Esophagus squamous epithelium (tissue), 5 donors: ENCODE results near the gene GRK5. TPM values are rescaled to one million over a fixed set of nuclear protein-coding genes. Genes with fewer than 3 reads are reported as not detected.

Source experiments
- DNase-seq: peaks from one replicate; lab custom pipeline; 2025; lab: John Stamatoyannopoulos, UW
- H3K27ac ChIP-seq, 4 donors: fragments of 200-600 bp; sonication (generic); one replicate each; pipeline ENCODE4 v1.5.1; 2016 to 2019; ENCODE audit warnings: mild to moderate bottlenecking in 1 of 4
- H3K27me3 ChIP-seq, 4 donors: fragments of 200-600 bp; sonication (generic); 1 replicate in 3 of 4; 2 replicates in 1 of 4; pipeline versions ENCODE4 v1.5.1 to v1.6.0; 2017 to 2021; ENCODE audit warnings: antibody characterized with exemption in 1 of 4
- H3K36me3 ChIP-seq, 3 donors: fragments of 200-600 bp; sonication (generic); one replicate each; pipeline ENCODE4 v1.5.1; 2016 to 2019
- H3K4me1 ChIP-seq, 3 donors: fragments of 200-600 bp; sonication (generic); one replicate each; pipeline ENCODE4 v1.5.1; 2017 to 2019
- H3K4me3 ChIP-seq, 4 donors: fragments of 200-600 bp; sonication (generic); 1 replicate in 3 of 4; 2 replicates in 1 of 4; pipeline ENCODE4 v1.5.1; 2016 to 2019; ENCODE audit warnings: mild to moderate bottlenecking in 2 of 4, moderate library complexity in 1 of 4
- H3K9me3 ChIP-seq, 3 donors: fragments of 200-600 bp; sonication (generic); one replicate each; pipeline ENCODE4 v1.5.1; 2016 to 2019
- POLR2A ChIP-seq, 4 donors: fragments of 450-650 bp; IDR thresholded peaks; one replicate each; pipeline ENCODE4 v1.6.1; 2017; ENCODE audit warnings: antibody characterized with exemption in 4 of 4, mild to moderate bottlenecking in 4 of 4, moderate library complexity in 3 of 4
- WGBS, 2 donors: methylation state at CpG; one replicate each; pipeline ENCODE4 v1.1.5; 2018; 5-methylcytosine and 5-hydroxymethylcytosine counted together
- intact Hi-C: fragments of 100-400 bp; cut with DNase I; formaldehyde crosslinking; loops from one replicate; pipeline ENCODE4 v1.15.0; 2022
- total RNA-seq, 4 donors: library from RNA; depleted of rRNA; stranded (reverse); fragments of >200 nt; gene quantifications; one replicate each; pipeline ENCODE4 v1.1.0, GENCODE V29; 2016
- TF ChIP-seq, protein P1 (sequence below), 6 experiments: fragments of 450-650 bp in 4 of 6; fragments of 200-600 bp in 2 of 6; sonication (generic) in 2 of 6; IDR thresholded peaks; one replicate each; pipeline ENCODE4 v1.5.1; 2016 to 2019; ENCODE audit warnings: antibody characterized with exemption in 6 of 6, mild to moderate bottlenecking in 4 of 6, moderate library complexity in 4 of 6
- donor health status: DM: yes; HTN: yes; CAD: no.

GRK5 gene
- total RNA-seq, 4 donors from 2014 or later, result 2.4 to 18.9 (median 6.3) TPM

DNA sequence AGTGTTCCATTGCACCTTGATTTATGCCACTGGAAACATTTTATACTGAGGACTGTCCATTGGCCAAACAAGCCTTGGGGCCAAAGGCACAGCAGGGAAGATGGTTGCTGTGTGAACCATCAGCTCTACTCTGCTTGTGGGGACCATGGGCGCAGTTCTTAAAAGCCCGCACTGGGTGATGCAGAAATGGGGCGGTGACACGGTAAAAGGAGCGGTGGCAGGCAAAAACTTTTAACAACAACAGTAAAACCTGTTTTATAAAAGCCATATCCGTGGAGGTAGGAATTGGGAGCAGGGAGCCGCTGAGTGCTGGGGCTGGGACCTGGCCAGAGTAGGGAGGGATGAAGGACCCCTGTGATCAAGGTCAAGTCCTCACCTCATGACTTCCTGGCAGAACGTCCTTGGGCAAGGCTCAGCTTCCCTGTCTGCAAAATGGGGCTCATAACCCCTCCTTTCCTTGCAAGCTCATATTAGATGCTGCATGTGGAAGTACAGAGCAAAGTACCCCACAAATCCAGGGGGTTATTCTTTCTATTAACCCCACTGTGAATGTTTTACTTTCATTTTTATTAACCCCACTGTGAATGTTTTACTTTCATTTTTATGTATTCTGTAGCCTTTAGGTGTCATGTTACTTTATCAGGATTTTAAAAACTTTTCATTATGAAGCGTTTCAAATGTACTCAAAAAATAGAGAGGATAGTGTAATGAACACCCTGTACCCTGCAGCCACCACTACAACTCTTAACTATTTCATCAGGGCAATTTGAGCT, 78.3 kb downstream of the GRK5 start:
- DNase-seq, result no peak
- peak overlapping the region in 3 of 4 donors; percentile 33 to 79 (median 55) for H3K27ac ChIP-seq
- TF ChIP-seq POLR2A (IDR thresholded peaks at IDR 0.05), result no peak
- TF ChIP-seq, protein P1, sequence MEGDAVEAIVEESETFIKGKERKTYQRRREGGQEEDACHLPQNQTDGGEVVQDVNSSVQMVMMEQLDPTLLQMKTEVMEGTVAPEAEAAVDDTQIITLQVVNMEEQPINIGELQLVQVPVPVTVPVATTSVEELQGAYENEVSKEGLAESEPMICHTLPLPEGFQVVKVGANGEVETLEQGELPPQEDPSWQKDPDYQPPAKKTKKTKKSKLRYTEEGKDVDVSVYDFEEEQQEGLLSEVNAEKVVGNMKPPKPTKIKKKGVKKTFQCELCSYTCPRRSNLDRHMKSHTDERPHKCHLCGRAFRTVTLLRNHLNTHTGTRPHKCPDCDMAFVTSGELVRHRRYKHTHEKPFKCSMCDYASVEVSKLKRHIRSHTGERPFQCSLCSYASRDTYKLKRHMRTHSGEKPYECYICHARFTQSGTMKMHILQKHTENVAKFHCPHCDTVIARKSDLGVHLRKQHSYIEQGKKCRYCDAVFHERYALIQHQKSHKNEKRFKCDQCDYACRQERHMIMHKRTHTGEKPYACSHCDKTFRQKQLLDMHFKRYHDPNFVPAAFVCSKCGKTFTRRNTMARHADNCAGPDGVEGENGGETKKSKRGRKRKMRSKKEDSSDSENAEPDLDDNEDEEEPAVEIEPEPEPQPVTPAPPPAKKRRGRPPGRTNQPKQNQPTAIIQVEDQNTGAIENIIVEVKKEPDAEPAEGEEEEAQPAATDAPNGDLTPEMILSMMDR (IDR thresholded peaks at IDR 0.05), result no peak
- no peaks in the 10 kb centered on the region for H3K36me3 ChIP-seq
- intact Hi-C loops, result no loop called here
- WGBS, 2 donors, result 74 to 75% methylated on average over 8 to 9 of the region's 9 CpGs
- no peaks in the 10 kb centered on the region for H3K27me3 ChIP-seq
- H3K4me3 ChIP-seq, result peak overlapping the region in 1 of 4 donors; percentile 7
- H3K9me3 ChIP-seq, result no peaks in the 10 kb centered on the region
- H3K4me1 ChIP-seq, result peaks cover 8 to 97% (median 59%) of the 10 kb centered on the region in 3 donors

DNA sequence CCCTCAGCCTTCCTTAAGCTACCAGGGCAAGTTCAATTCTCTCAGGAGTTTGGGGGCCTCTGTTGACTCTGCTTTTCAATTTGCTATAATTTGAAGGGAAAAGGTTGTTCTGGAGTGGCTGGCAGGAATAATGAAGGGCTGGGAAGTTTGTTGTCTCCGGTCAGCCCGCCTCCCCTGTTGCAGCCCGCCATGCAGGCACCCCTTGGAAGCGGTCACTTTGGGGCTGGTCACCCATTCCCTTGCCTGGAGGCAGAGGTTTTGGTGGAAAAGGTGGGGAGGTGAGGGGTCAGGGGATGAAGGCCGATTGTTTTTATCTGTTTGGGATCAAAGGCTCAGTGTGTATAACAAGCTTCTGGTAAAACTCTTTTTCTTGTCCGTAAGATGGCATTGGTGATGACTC, 79.1 kb downstream of the GRK5 start:
- DNase-seq, result no peak
- Histone ChIP-seq H3K27ac (peak overlapping the region in 3 of 4 donors; percentile 33 to 79 (median 55)), H3K4me3 (no peak overlapping the region), H3K27me3 (no peaks in the 10 kb centered on the region), H3K36me3 (no peaks in the 10 kb centered on the region), H3K9me3 (no peaks in the 10 kb centered on the region), H3K4me1 (peaks cover 8 to 97% (median 58%) of the 10 kb centered on the region in 3 donors)
- TF ChIP-seq, protein P1 (IDR thresholded peaks at IDR 0.05), result no peak
- TF ChIP-seq POLR2A (IDR thresholded peaks at IDR 0.05), result no peak
- WGBS, 2 donors, result 89 to 100% methylated on average over 6 of the region's 6 CpGs
- intact Hi-C loops, result no loop called here

DNA sequence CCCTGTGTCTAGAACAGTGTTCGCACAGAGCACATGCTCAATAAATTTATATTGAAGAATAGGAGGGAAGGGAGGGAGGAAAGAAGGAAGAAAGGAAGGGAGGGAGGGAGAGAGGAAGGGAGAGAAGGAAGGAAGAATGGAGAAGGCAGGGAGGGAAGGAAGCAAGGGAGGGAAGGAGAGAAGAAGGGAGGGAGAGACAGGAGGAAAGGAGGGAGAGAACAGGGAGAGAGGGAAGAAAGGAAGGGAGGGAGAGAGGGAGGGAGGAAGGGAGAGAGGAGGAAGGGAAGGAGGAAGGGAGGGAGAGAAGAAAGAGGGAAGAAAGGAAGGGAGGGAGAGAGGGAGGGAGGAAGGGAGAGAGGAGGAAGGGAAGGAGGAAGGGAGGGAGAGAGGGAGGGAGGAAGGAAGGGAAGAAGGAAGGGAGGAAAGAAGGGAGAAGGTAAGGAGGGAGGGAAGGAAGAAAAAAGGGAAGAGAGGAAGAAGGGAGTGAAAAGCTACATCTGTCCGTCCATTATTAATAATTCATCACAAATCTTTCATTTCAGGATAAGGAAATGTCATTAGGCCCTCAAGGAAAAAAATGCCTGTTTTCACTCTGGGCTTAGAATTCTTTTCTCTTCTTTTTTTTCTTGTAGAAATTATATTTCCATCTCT, 79.7 kb downstream of the GRK5 start:
- intact Hi-C loops, result no loop called here
- no peaks in the 10 kb centered on the region for H3K27me3 ChIP-seq
- DNase-seq, result no peak
- TF ChIP-seq, protein P1 (IDR thresholded peaks at IDR 0.05), result no peak
- TF ChIP-seq POLR2A (IDR thresholded peaks at IDR 0.05), result no peak
- peak overlapping the region in 3 of 4 donors; percentile 14 to 72 (median 33) for H3K27ac ChIP-seq
- H3K4me1 ChIP-seq, result peaks cover 8 to 93% (median 56%) of the 10 kb centered on the region in 3 donors
- H3K36me3 ChIP-seq, result no peaks in the 10 kb centered on the region
- H3K4me3 ChIP-seq, result no peak overlapping the region
- no peaks in the 10 kb centered on the region for H3K9me3 ChIP-seq
- 78 to 84% methylated on average over 2 of the region's 2 CpGs for WGBS, 2 donors

DNA sequence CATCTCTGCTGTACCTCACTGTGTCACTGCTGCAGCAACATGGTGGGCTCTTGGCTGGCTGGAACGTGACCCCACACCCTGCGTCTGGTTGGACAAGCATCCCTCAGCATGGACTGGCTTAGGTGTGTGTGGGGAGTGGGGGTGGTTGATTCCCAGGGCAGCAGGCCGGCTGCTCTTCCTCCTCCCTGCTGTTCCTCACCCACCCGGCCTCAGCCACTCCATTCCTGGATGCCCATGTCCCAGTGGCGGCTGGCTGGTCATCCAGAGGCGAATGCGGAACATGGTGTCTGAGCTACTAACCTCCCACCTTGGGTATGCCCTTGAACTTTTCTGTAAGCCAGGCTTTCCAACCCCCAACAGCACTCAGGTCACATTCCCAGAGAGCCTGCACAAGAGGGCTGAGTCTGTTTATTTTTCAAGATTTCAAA, 81.2 kb downstream of the GRK5 start:
- TF ChIP-seq, protein P1 (IDR thresholded peaks at IDR 0.05), result no peak
- TF ChIP-seq POLR2A (IDR thresholded peaks at IDR 0.05), result no peak
- Histone ChIP-seq H3K27me3 (no peaks in the 10 kb centered on the region), H3K4me1 (peaks cover 8 to 91% (median 52%) of the 10 kb centered on the region in 3 donors), H3K4me3 (no peak overlapping the region), H3K36me3 (no peaks in the 10 kb centered on the region), H3K27ac (peak overlapping the region in 3 of 4 donors; percentile 68 to 75 (median 72)), H3K9me3 (no peaks in the 10 kb centered on the region)
- no peak for DNase-seq
- intact Hi-C loops, result no loop called here
- WGBS, 2 donors, result 79 to 98% methylated on average over 5 to 7 of the region's 7 CpGs
